ENCODE data around the gene AFF1.

- TF ChIP-seq CTCF (IDR thresholded peaks at IDR 0.05; ENCODE audit: insufficient read depth, low read depth, low read length): no peak
- no peak for TF ChIP-seq EZH2 (IDR thresholded peaks at IDR 0.05; ENCODE audit: insufficient read depth, low read length)
Observed at GRCh38 chr4:87002682-87003043, 67.9 kb downstream of the AFF1 start.
